ENCODE results near the gene FAM131B.
"Not testable (repeated sequence)": the region's sequence is repeated elsewhere in the genome, so short reads cannot be mapped to it uniquely, and the experiment has no call there.

The FAM131B gene

DNA sequence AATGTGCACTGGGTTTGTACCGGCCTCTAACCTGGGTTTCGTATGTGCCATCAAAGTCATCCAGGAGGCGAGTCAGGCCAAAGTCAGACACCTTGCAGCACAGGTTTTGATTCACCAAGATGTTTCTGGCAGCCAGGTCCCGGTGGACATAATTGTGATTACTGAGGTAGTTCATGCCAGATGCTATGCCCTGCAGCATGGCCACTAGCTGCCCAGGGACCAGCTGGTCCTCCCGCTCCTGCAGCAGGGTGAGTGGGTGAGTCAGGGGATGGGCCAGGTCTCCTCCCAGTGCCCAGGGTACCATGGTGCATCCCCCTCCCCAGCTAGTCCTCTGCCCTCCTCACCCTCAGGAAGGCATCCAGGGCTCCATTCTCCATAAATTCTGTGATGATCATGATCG is 32.3 kb upstream of the FAM131B start:
- no peak for DNase-seq

DNA sequence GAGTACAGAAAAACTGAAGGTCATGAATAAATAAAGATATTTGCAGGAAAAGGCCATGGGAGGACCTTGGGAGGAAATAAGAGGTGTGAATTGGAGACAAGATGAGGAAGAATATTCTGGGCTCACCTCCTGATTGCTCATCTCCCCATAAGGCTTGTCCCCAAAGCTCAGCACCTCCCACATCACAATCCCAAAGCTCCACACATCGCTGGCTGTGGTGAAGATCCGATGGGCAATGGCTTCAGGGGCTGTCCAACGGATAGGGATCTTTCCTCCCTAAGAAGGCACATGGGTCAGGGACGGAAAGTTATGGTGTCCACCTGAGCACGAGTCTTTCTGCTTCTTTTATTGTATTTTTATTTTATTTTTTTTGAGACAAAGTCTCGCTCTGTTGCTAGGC is 31.6 kb upstream of the FAM131B start:
- no peak for DNase-seq

DNA sequence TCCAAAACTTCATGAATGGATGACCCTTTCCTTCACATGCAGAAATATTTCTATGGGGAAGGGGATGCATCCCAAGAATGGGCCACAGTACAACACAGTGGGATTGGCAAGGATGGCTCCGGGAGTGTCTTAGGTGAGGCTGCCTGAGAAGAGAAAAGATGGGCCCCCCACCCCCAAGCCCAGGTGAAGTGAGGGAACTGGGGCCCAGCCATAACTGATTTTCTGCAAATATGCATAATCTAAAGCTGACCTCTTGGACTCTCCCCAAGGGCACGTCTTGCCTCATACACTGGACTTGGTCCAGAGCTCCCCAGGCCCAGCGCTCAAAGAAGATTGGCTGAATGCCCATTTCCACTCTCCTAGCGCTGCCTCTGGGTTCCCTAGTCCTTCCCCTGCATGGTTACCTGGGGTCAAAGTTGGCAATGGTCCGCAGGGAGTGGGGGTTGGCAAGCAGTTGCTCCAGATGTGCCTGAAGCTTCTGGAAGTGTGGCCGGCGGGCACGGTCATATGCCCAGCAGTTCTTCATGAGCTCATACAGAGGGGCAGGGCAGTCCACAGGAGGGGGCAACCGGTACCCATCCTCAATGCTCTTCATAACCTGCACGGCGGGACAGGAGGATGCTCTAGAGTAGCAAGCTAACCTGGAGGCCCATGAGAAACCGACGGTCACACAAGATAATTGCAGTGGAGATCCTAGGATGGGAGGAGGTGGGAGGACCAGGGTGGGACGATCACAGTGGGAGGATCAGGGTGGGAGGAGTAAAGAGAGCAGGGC is 30.9 kb upstream of the FAM131B start:
- DNase-seq, result no peak

DNA sequence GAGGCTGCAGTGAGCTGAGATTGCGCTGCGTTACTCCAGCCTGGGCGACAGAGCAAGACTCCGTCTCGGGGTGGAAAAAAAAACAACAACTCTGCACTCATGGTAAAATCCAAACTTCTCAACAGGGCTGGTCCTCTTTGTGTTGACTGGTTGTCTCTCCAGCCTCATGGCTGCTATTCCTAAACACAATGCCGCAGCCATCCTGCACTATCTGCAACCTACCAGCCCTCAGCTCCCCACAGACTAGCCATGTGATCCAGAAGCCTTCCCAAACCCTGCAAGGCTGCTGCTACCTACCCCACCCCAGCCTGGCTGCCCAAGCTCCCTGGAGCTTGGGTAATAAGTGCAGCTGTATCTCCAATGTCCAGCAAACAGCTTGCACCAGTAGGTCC is 30.4 kb upstream of the FAM131B start:
- DNase-seq, result no peak

DNA sequence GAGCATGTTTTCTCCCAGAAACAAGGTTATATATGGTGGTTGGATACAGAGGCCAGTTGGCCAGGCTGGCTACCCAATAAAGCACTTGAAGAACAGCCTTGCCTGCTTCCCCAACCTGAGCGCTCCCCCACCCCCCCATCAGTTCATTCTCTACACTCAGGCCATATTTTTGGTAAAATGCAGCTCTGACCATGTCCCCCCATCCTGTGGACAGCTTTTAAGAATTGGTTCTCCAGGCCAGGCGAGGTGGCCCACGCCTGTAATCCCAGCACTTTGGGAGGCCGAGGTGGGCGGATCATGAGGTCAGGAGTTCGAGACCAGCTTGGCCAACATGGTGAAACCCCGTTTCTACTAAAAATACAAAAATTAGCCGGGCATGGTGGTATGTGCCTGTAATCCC is 29.9 kb upstream of the FAM131B start:
- not testable (repeated sequence) for DNase-seq

DNA sequence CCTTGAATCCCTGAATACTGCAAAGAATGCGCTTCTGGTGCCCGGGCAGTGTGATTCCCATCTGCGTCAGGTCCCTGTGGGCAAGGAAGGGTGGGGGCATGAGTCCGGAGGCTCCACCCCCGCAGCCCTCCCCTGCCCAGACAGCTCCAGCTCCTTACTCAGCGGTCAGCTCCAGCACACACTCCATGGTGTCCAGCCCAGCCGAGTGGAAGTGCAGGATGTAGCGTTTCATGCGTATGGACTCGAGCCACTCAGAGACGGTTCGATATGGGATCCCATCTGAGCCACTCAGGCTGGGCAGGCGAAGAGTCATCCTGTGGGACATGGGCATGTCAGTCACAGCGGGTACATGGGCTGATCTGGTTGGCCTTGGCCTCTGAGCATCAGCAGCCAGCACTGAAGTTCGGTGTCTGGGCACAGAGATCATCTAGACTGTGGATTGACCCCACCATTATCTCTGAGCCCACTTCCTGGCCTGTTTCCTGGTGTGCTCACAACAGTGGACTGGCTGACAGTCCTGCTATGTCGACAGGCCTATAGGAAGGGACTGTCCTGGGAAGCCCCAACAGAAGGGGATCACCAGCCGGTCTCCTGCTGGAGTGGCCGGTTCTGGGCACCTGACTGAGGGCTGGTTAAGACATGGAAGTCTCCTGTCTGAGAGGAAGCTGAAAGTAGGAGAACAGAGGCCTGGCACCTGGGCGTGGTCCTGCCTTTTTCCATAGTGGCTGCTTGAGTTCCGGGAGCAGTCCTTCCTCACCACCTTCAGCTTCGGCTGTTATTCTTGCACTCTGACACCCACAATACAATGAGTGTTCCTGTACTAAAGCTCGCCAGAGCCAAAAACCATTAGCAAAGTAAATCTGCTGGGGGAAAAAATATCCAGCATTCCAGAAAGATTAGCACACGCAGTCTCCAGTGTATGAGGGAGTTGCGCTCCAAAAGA is 29.2 kb upstream of the FAM131B start:
- DNase-seq, result no peak

DNA sequence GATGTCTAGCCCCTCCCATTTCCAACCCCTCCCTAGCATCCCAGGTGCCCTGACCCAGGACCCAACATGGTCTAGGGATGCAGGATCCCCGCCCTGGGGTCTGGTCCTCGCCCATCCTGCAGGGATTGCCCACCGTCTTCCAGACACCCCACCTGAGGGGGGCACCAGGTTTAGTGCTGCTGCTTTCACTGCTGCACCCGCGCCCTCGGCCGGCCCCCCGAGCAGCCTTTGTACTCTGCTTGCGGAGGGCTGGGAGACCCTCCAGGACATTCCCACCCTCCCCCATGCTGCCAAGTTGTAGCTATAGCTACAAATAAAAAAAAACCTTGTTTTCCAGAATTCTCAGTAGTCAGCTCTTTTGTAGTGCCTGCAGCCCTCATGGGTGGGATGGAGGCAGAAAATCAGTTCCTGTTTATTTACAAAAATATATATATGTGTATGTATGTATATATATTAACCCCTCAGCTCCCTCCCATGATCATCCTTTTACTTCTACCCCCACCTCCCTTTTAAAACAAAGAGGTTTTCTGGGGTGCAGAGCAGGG is 28.3 kb upstream of the FAM131B start:
- no peak for DNase-seq

DNA sequence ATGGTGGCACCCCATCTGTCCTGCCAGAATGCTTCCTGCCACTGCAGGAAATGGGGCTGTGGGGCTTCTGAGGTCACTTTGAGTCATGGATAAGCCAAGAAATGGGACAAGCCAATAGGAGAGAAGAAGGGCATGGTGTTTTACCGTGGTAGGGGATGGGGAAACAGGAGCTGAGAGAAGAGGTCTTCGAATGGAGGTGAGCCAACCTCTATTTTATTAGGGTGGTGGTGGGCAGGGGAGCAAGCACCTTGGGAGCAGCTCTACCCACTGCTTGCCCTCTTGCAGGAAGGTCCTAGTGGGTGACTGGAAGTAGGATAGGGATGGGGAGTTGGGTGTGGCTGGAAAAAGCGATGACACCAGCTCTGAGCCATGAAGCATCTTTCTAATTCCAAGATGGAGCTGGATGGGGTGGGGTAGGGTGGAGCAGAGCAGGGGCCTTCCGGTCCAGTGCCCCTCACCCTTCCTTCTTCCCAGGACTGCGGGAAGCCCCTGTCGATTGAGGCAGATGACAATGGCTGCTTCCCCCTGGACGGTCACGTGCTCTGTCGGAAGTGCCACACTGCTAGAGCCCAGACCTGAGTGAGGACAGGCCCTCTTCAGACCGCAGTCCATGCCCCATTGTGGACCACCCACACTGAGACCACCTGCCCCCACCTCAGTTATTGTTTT is 27.7 kb upstream of the FAM131B start:
- no peak for DNase-seq

DNA sequence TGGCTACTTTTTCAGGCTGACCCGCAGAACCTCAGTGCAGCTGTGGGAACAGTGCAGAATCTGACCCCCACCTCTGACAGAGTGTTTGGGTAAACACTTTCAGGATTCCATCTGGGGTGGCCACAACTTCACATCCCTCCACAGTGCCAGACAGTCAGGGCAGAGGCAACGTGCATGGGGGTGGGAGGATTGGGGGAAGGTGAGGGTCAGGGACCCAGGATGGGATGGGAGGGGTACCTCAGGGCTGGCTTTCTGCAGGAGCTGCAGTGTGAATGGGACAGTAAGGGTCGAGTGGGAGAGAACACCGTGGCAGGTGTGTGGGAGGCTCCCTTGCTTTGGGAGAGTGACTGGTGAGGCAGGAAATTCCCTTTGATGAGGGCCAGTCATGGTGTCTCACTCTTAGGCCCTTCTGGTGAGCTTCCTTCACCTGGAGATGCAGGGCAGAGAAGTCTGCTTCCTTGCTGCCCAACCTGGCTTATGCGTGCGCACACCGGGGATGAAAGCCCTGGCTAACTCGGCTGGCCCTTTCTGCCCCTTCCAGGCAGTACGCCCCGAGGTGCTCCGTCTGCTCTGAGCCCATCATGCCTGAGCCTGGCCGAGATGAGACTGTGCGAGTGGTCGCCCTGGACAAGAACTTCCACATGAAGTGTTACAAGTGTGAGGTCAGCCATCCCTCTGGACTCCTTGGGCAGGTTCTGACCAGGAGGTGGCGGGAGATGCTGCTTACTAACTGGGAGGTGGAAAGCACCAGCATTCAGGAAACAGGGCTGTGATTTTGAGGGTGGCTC is 27.0 kb upstream of the FAM131B start:
- no peak for DNase-seq

DNA sequence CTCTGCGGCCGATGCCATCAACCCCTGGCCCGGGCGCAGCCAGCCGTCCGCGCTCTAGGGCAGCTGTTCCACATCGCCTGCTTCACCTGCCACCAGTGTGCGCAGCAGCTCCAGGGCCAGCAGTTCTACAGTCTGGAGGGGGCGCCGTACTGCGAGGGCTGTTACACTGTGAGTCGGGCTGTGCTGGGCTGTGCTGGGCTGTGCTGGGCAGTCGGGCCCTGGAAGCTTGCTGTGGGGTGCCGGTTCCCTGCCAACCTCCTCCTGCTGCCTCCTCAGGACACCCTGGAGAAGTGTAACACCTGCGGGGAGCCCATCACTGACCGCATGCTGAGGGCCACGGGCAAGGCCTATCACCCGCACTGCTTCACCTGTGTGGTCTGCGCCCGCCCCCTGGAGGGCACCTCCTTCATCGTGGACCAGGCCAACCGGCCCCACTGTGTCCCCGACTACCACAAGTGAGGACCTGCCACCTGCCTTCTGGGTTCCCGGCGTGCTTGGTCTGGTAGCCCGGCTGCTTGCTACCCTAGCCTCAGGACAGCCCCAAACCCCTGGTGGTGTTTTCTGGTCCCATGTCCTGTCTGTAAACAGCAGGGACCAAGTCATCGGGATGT is 26.1 kb upstream of the FAM131B start:
- no peak for DNase-seq

DNA sequence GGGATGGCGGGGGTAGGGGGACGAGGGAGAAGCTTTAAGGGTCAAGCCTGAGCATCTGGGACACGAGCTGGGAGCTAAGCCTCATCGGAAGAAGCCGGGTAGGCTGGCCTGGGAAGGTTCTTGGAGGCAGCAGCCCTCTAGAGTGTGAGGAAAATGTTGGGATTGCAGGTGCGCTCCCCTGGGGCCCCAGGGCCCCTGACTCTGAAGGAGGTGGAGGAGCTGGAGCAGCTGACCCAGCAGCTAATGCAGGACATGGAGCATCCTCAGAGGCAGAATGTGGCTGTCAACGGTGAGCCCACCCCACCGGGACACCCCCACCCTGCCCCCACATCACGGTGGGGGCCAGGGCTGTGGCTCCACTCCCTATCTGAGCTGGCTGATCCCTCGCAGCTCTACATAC is 25.5 kb upstream of the FAM131B start:
- DNase-seq, result no peak

DNA sequence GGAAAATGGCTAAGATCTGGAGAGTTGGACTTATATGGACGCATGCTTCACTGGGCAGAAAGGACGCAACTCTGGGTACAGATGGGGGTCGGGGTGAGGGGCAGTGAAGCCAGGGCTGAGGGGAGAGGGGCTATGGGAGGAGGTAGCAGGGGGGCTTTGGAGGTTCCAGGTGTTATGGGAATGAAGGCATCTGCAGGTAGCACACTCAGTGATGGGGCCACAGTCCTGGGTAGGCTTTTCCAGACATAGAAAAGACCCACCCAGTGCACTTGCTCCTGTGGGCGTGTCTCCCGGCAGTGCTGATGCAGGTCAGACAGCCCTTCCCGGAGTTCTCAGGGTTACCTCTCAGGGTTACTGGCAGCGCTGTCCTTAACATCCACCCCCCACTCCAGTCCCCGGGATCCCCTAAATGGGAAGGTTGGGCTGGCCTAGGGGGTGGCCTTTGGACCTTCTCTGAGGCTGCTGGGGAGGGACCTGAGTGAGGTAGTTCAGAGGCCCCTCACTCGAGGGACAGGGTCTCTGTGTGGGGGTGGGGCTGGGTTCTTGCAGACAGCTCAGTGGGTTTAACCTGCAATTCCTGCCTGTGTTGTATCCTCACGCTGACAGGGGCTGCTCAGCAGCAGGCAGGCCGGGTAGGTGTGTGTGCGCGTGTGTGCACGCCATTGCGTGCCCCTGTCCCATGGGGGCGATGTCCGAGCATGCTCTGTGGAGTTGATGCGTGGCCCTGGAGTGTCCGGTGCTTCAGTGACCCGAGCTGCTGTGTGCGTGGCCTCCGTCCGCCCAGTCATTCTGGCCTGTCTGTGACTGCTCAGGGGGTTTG is 24.9 kb upstream of the FAM131B start:
- DNase-seq, result no peak

DNA sequence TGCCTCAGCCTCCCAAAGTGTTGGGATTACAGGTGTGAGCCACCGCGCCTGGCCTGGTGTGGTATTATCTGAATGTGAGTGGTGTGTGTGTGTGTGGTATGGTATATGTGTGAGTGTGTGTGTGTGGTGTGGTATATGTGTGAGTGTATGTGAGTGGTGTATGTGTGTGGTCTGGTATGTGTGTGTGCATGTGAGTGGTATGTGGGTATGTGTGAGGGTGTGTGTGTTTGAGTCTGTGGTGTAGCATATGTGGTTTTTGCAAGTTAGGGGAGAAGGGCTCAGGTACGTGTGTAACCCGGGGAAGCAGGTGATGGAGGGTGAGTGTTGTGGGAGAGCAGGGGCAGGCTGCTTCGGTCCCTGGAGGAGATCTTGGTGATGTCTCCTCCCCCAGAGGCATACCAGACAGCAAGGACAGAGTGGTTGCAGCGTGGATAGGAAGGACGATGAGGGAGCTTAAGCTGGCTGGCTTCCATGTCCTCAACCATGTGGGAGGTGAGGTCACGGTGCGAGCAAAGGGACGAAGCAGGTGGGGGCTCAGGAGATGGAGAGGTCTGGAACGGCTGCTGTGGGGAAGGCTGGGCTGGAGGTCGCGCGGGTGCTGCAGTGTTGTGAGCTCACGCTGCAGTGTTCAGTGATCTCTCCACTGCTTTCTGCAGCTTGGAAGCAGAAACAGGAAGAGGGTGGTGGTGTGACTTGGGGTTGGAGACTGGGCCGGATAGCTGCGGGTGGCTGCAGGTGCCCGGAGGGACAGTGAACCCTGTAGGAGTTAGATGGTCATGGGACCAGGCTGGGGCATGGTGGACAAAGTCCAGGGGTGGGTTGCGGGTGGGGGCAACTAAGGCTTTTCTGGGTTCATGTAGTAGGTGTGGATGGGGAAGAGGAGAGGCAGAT is 23.6 kb upstream of the FAM131B start:
- DNase-seq, result no peak

DNA sequence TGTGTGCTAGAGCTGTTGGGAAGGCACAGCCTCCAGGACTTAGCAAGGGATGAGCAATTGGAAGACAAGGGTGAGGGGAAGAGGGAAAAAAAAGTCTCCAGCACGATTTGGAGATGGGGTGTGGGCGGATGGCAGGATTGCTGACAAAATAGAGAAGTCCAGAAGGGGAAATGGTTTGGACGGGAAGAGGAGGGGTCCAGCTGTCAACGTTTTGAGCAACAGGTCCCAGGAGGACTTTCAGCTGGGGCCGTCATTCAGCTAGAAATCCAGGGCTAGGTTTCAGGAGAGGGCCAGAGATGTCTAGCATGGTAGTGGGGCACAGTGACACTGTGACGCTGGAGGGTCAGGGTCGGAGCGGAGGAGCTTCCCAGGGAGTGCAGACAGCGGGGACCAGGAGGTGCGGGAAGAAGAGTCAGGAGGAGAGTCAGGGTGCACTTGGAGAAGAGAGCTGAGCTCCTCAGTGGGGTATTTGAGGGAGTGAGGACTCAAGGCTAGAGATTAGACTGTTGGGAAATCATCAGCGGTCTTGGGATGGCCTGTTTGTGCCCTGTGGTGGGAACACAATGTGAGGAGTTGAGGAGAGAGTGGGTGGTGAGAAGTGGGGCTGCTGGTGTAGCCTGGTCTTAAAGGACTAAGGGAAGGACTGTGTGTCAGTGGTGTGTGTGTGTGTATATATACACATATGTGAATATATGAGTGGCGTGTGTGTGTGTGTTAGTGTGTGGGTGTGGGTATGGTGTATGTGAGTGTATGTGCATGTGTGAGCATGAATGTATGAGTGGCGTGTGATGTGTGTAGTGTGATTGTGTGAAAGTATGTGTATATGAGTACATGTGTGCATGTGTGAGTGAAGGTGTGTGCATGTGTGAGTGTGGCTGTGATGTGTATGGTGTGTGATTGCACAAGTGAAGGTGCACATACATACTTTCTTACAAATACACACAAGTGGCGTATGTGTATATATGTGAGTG is 22.4 kb upstream of the FAM131B start:
- DNase-seq, result no peak

DNA sequence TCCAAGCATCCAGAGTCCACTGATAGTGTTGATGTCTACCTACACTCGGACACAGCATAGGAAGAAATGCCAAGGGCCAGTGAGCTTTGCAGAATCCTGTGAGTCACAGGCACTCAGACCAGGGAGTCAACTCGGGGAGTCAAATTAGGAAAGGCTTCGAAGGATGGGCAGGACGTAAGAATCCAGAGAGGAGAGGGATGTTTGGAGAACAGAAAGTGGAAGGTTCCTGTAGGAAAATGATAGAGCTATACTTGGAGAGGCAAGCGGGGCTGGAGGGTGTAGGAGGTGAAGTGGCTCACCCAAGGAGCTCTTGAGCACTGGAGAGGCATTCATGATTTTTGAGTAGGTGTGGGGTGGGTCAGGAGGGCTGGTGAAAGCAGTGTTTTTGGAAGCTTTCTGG is 21.6 kb upstream of the FAM131B start:
- DNase-seq, result no peak

DNA sequence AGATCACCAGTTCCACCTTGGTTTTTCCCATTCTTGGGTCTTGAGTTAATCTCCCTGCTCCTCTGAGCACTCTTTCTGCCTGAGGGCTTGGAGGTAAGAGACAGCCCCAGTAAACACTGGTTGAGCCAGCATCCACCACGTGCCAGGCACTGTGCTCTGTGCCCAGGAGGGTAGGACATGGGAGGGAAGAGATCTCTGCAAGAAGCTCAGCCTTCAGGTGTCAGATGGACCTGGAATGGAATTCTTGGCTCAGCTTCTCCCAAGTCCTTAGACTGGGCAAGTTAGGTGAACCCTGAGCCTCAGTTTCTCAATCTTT is 21.1 kb upstream of the FAM131B start:
- no peak for DNase-seq

DNA sequence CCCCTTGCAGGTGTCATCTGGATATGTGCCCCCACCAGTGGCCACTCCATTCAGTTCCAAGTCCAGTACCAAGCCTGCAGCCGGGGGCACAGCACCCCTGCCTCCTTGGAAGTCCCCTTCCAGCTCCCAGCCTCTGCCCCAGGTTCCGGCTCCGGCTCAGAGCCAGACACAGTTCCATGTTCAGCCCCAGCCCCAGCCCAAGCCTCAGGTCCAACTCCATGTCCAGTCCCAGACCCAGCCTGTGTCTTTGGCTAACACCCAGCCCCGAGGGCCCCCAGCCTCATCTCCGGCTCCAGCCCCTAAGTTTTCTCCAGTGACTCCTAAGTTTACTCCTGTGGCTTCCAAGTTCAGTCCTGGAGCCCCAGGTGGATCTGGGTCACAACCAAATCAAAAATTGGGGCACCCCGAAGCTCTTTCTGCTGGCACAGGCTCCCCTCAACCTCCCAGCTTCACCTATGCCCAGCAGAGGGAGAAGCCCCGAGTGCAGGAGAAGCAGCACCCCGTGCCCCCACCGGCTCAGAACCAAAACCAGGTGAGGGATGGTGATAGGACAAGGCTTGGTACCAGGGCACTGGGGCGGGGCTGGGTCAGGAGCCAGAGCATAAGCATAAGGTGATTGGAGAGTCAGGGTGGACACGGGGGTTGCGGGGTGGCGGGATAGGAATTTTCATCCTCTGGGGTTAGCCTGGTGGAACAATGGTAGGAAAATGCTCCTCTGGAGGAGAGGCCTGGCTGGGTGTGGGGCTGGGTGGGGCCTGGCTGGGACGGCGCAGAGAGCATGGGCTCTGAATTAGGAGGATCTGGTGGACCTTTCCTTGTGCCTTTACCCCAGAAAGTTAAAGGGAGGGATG is 20.5 kb upstream of the FAM131B start:
- no peak for DNase-seq

Measured in activated CD4-positive, alpha-beta T cell treated with anti-CD3 and anti-CD28 coated beads for 1 hour (primary cell).